Transverse colon (tissue), 4 donors: ENCODE results near the gene KXD1. TPM values are rescaled to one million over a fixed set of nuclear protein-coding genes. Genes with fewer than 3 reads are reported as not detected.
"Not testable (repeated sequence)": the region's sequence is repeated elsewhere in the genome, so short reads cannot be mapped to it uniquely, and the experiment has no call there.

Experiments used
- DNase-seq: peaks from one replicate; pipeline ENCODE4 v3.0.0-alpha.2; 2019
- H3K27ac ChIP-seq, 4 donors: fragments of 200-600 bp; sonication (generic); 2 replicates each; pipeline ENCODE4 v1.5.1; 2016 to 2018; ENCODE audit warnings: inconsistent platforms in 4 of 4
- H3K27me3 ChIP-seq: fragments of 200-600 bp; sonication (generic); 2 replicates; pipeline ENCODE4 v1.5.1; 2017; ENCODE audit warnings: inconsistent platforms
- H3K36me3 ChIP-seq, 4 donors: fragments of 200-600 bp; sonication (generic); 2 replicates each; pipeline ENCODE4 v1.5.1; 2017 to 2019; ENCODE audit warnings: inconsistent platforms in 4 of 4
- H3K4me1 ChIP-seq, 4 donors: fragments of 200-600 bp; sonication (generic); 2 replicates each; pipeline ENCODE4 v1.5.1; 2017 to 2020; ENCODE audit warnings: inconsistent platforms in 4 of 4
- H3K4me3 ChIP-seq, 4 donors: fragments of 200-600 bp; sonication (generic); 1 replicate in 1 of 4; 2 replicates in 3 of 4; pipeline versions ENCODE4 v1.5.1 to v1.6.1; 2017 to 2019; ENCODE audit warnings: inconsistent platforms in 4 of 4
- H3K9me3 ChIP-seq, 2 donors: fragments of 200-600 bp; sonication (generic); 2 replicates each; pipeline ENCODE4 v1.5.1; 2017 to 2019; ENCODE audit warnings: inconsistent platforms in 2 of 2
- CTCF ChIP-seq, 5 experiments: fragments of 200-600 bp in 3 of 5; fragments of 450-650 bp in 2 of 5; sonication (generic) in 3 of 5; IDR thresholded peaks; 1 replicate in 2 of 5; 2 replicates in 3 of 5; pipeline ENCODE4 v1.5.1; 2016 to 2017; ENCODE audit warnings: antibody characterized with exemption in 5 of 5, inconsistent platforms in 3 of 5, mild to moderate bottlenecking in 2 of 5, moderate library complexity in 1 of 5
- EP300 ChIP-seq: sonication (generic); formaldehyde crosslinking; IDR thresholded peaks from one replicate; pipeline ENCODE4 v1.6.1; 2017; ENCODE audit warnings: antibody characterized with exemption, low read depth
- POLR2A ChIP-seq: fragments of 450-650 bp; IDR thresholded peaks from one replicate; pipeline ENCODE4 v1.6.1; 2016; ENCODE audit warnings: antibody characterized with exemption, mild to moderate bottlenecking, moderate library complexity
- POLR2AphosphoS5 ChIP-seq, 3 donors: sonication (generic); formaldehyde crosslinking; IDR thresholded peaks; one replicate each; pipeline ENCODE4 v1.6.1; 2016; ENCODE audit warnings: antibody characterized with exemption in 3 of 3
- WGBS, 2 donors: methylation state at CpG; one replicate each; pipeline ENCODE4 v1.1.5; 2018; ENCODE audit warnings: low coverage in 1 of 2; 5-methylcytosine and 5-hydroxymethylcytosine counted together
- in situ Hi-C, 4 donors: fragments of 200-750 bp; cut with MboI; loops; one replicate each; pipeline versions ENCODE4 v1.15.0 to v1.15.1; 2017; ENCODE audit warnings: low sequenced_read_pairs in 3 of 4, low pct_ligation_motif_present in 1 of 4, low pct_unique_long_range_greater_than_20kb in 1 of 4
- intact Hi-C: fragments of 100-400 bp; cut with DNase I; formaldehyde crosslinking; loops from one replicate; pipeline ENCODE4 v1.15.1; 2023; ENCODE audit warnings: low total_unique reads
- total RNA-seq, 4 donors: library from RNA; depleted of rRNA; stranded (reverse); fragments of >200 nt; gene quantifications; one replicate each; pipeline ENCODE4 v1.1.0, GENCODE V29; 2016

KXD1 gene
- total RNA-seq, 4 donors from 2014 or later: 62.1 to 195 (median 98.0) TPM

- TF ChIP-seq CTCF (IDR thresholded peaks at IDR 0.05): no peak
- no peak for TF ChIP-seq EP300
- TF ChIP-seq POLR2A: no peak
- no peak for TF ChIP-seq POLR2AphosphoS5 (IDR thresholded peaks at IDR 0.05)
- Histone ChIP-seq H3K4me3 (no peak overlapping the region), H3K27ac (no peak overlapping the region), H3K4me1 (peaks cover 10 to 18% (median 16%) of the 10 kb centered on the region in 4 donors), H3K9me3 (no peaks in the 10 kb centered on the region), H3K36me3 (peaks cover 0 to 4% (median 0%) of the 10 kb centered on the region in 4 donors), H3K27me3 (peaks cover 47% of the 10 kb centered on the region)
- WGBS, 2 donors: 74% methylated on average over 6 of the region's 6 CpGs; no CpG with 5 or more reads in 1 of the 2 donors
- intact Hi-C loops (no loop called here), in situ Hi-C loops (loop anchor here (10.0 to 25.0 kb wide), 3 partner anchors 133 to 249 kb away; partner anchors contain the start of gene UPF1 (in 2 of the 4))
- no peak for DNase-seq
These were observed 37.8 kb downstream of the KXD1 start for GRCh38 chr19:18595475-18595874.

GRCh38 chr19:18596752-18597157, 39.1 kb downstream of the KXD1 start:
- peak; percentile 63 for DNase-seq
- peaks cover 10 to 18% (median 16%) of the 10 kb centered on the region in 4 donors for H3K4me1 ChIP-seq
- in situ Hi-C loops: loop anchor here (10.0 to 25.0 kb wide), 3 partner anchors 134 to 248 kb away; partner anchors contain the start of gene UPF1 (in 2 of the 4)
- no peaks in the 10 kb centered on the region for H3K36me3 ChIP-seq
- TF ChIP-seq POLR2AphosphoS5 (IDR thresholded peaks at IDR 0.05) (no peak), POLR2A (no peak), EP300 (no peak), CTCF (IDR thresholded peaks at IDR 0.05) (no peak)
- 18% methylated on average over 20 of the region's 21 CpGs; no CpG with 5 or more reads in 1 of the 2 donors for WGBS, 2 donors
- peaks cover 60% of the 10 kb centered on the region for H3K27me3 ChIP-seq
- no peaks in the 10 kb centered on the region for H3K9me3 ChIP-seq
- H3K27ac ChIP-seq: no peak overlapping the region
- intact Hi-C loops: no loop called here
- no peak overlapping the region for H3K4me3 ChIP-seq

- H3K27ac ChIP-seq: no peak overlapping the region
- H3K36me3 ChIP-seq: no peaks in the 10 kb centered on the region
- TF ChIP-seq POLR2A: no peak
- TF ChIP-seq POLR2AphosphoS5 (IDR thresholded peaks at IDR 0.05): no peak
- 47% methylated on average over 24 of the region's 25 CpGs; no CpG with 5 or more reads in 1 of the 2 donors for WGBS, 2 donors
- no peak overlapping the region for H3K4me3 ChIP-seq
- peaks cover 10 to 18% (median 16%) of the 10 kb centered on the region in 4 donors for H3K4me1 ChIP-seq
- H3K27me3 ChIP-seq: peaks cover 73% of the 10 kb centered on the region
- in situ Hi-C loops (loop anchor here (10.0 to 25.0 kb wide), 3 partner anchors 136 to 247 kb away; partner anchors contain the start of gene UPF1 (in 2 of the 4)), intact Hi-C loops (no loop called here)
- no peak for DNase-seq
- H3K9me3 ChIP-seq: no peaks in the 10 kb centered on the region
These were observed 40.4 kb downstream of the KXD1 start for GRCh38 chr19:18597809-18598660.

GRCh38 chr19:18599485-18599884, 41.8 kb downstream of the KXD1 start:
- Histone ChIP-seq H3K27me3 (peaks cover 88% of the 10 kb centered on the region), H3K9me3 (no peaks in the 10 kb centered on the region), H3K4me1 (peaks cover 8 to 18% (median 13%) of the 10 kb centered on the region in 4 donors), H3K36me3 (no peaks in the 10 kb centered on the region), H3K4me3 (no peak overlapping the region), H3K27ac (no peak overlapping the region)
- TF ChIP-seq POLR2A: no peak
- no peak for TF ChIP-seq EP300
- 77% methylated on average over 20 of the region's 20 CpGs; no CpG with 5 or more reads in 1 of the 2 donors for WGBS, 2 donors
- in situ Hi-C loops: loop anchor here (10.0 to 25.0 kb wide), 3 partner anchors 137 to 245 kb away; partner anchors contain the start of gene UPF1 (in 2 of the 4)
- no peak for DNase-seq
- intact Hi-C loops: no loop called here

- H3K27me3 ChIP-seq: peaks cover 92% of the 10 kb centered on the region
- H3K9me3 ChIP-seq, H3K4me3 ChIP-seq, intact Hi-C loops, H3K27ac ChIP-seq, DNase-seq, H3K4me1 ChIP-seq, H3K36me3 ChIP-seq: not testable (repeated sequence)
- in situ Hi-C loops: loop anchor here in 1 of 4 donors (25.0 kb wide), 1 partner anchor 211 kb away; no protein-coding TSS in a partner anchor
- WGBS, 2 donors: 85 to 90% methylated on average over 6 to 15 of the region's 15 CpGs
These were observed 43.2 kb downstream of the KXD1 start for GRCh38 chr19:18600692-18601397.
